Measurements from ENCODE around the gene IFRD2. TPM values are rescaled to one million over a fixed set of nuclear protein-coding genes. Genes with fewer than 3 reads are reported as not detected.

Gene IFRD2
- total RNA-seq, 1 donor from 2014 or later = 77.7 TPM

DNA sequence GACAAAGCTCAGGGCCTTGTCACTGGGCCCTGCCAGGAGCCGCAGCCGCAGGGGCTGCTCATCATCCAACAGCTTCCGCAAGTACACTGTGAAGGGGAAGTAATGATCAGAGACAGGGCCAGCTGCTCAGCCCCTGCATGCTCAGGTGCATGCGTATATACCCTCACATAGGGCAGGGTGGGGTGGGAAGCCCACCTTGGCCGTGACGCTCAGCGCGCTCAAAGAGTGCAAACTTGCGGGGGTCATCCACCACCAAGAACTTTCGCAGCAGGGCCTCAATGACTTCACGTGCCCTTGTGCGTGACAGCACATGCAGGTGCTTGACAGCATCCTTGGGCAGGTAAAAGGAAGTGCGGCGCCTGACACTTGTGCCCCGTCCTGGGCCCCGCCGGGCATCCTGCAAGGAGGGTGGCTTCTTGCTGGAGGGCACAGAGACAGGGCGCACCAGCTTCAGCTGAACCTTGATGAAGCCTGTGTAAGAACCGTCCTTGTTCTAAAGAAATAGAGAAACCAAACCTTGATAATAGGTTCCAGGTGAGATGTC lies 39.2 kb upstream of the IFRD2 start:
- no peak for DNase-seq (ENCODE audit: low read depth)
- no peaks in the 10 kb centered on the region for H3K27me3 ChIP-seq (ENCODE audit: control insufficient read depth, insufficient read depth, low read length)
- no peak overlapping the region for H3K4me3 ChIP-seq (ENCODE audit: low read depth, low read length)
- peaks cover 1% of the 10 kb centered on the region for H3K36me3 ChIP-seq (ENCODE audit: control insufficient read depth, insufficient read depth, low read length)
- TF ChIP-seq, protein P1, sequence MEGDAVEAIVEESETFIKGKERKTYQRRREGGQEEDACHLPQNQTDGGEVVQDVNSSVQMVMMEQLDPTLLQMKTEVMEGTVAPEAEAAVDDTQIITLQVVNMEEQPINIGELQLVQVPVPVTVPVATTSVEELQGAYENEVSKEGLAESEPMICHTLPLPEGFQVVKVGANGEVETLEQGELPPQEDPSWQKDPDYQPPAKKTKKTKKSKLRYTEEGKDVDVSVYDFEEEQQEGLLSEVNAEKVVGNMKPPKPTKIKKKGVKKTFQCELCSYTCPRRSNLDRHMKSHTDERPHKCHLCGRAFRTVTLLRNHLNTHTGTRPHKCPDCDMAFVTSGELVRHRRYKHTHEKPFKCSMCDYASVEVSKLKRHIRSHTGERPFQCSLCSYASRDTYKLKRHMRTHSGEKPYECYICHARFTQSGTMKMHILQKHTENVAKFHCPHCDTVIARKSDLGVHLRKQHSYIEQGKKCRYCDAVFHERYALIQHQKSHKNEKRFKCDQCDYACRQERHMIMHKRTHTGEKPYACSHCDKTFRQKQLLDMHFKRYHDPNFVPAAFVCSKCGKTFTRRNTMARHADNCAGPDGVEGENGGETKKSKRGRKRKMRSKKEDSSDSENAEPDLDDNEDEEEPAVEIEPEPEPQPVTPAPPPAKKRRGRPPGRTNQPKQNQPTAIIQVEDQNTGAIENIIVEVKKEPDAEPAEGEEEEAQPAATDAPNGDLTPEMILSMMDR (IDR thresholded peaks at IDR 0.05; ENCODE audit: insufficient read depth, low read length, poor library complexity, severe bottlenecking) = no peak

DNA sequence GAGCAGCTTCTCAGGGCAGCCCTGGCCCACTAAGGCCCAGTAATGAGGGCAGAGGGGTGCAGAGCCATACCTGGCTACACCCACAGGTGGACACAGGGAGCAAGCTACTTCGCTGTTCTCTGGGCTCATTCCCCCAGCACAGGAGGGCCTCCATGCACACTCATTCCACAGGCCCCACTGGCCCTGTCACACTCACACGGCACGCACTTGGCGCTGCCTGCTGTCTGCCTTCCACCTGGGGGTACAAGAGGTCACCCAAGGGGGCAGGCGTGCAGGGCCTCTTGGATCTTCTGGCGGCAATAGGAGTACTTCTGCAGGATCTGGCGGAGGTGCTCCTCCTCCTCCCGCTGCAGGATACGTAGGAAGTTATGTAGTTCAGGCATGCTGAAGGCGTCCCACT lies 38.1 kb upstream of the IFRD2 start:
- TF ChIP-seq, protein P1 (IDR thresholded peaks at IDR 0.05; ENCODE audit: insufficient read depth, low read length, poor library complexity, severe bottlenecking) = no peak
- no peak overlapping the region for H3K4me3 ChIP-seq (ENCODE audit: low read depth, low read length)
- H3K36me3 ChIP-seq (ENCODE audit: control insufficient read depth, insufficient read depth, low read length) = peaks cover 1% of the 10 kb centered on the region
- H3K27me3 ChIP-seq (ENCODE audit: control insufficient read depth, insufficient read depth, low read length) = no peaks in the 10 kb centered on the region
- DNase-seq (ENCODE audit: low read depth) = no peak

DNA sequence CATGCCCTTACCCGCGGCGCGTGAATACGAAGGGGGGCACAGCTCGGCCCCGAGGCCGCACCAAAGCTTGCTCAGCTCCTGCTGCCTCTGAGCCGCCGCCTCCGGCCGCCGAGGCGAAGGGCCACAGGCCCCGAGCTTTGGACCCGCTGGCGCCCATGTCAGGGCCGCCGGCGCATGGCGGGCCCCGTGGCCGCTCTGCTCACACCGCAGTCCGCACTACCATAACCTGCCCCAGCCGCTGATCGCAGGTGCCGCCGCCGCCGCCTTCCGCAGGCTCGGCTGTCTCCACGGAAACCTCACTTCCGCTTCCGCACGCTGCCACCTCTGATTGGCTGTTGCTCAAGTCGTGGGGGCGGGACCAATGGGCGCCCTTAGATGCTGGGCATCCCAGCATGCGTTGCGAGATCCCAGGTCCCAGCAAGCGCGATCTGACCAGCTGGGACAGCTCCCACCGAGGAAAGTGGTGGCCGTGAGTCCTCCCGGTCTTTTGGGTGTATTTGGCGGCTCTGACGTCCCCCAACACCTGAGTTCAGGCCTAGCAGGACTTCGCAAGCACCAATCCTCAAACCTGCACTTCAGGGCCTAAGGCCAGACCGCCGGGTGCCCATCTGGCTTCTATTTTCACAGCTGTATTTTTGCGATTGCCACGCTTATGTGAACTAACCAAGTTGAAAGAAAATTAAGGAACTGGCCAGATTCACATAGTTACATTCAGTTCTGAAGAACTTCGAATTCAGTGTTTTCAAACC lies 35.9 kb upstream of the IFRD2 start, which contains the start of gene TUSC2:
TSS of gene TUSC2 (minus strand) at position 281 of the 749 bp plus-strand sequence. CDS start at position 157, 124 bp downstream.
- Histone ChIP-seq H3K27me3 (ENCODE audit: control insufficient read depth, insufficient read depth, low read length) (no peaks in the 10 kb centered on the region), H3K4me3 (ENCODE audit: low read depth, low read length) (peak within 1 kb of the TSS; percentile 80), H3K36me3 (ENCODE audit: control insufficient read depth, insufficient read depth, low read length) (peaks cover 1% of the 10 kb centered on the region)
- TF ChIP-seq, protein P1 (IDR thresholded peaks at IDR 0.05; ENCODE audit: insufficient read depth, low read length, poor library complexity, severe bottlenecking) = no peak
- peak; percentile 92 for DNase-seq (ENCODE audit: low read depth)

DNA sequence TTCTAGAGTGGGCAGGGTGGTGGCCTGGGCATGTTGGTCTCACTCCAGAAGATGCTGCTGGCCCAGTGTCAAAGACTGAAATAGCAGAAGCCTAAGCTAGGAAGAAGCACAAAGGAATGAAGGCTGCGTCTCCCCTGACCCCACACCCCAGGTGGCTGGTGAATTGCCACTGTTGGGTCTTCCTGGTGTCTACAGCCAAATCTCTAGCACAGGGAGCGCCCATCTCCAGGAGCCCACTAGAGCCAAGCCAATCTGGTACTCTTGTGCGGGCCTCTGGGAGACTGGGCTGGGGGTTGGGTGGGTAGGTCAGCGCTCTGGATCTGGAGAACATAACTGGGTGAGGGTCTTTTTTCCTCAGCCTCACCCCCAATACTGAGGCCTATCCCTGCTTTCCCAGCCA lies 34.9 kb upstream of the IFRD2 start:
- DNase-seq (ENCODE audit: low read depth) = no peak
- H3K4me3 ChIP-seq (ENCODE audit: low read depth, low read length) = peak overlapping the region; percentile 80
- H3K36me3 ChIP-seq (ENCODE audit: control insufficient read depth, insufficient read depth, low read length) = peaks cover 1% of the 10 kb centered on the region
- TF ChIP-seq, protein P1 (IDR thresholded peaks at IDR 0.05; ENCODE audit: insufficient read depth, low read length, poor library complexity, severe bottlenecking) = no peak
- no peaks in the 10 kb centered on the region for H3K27me3 ChIP-seq (ENCODE audit: control insufficient read depth, insufficient read depth, low read length)

DNA sequence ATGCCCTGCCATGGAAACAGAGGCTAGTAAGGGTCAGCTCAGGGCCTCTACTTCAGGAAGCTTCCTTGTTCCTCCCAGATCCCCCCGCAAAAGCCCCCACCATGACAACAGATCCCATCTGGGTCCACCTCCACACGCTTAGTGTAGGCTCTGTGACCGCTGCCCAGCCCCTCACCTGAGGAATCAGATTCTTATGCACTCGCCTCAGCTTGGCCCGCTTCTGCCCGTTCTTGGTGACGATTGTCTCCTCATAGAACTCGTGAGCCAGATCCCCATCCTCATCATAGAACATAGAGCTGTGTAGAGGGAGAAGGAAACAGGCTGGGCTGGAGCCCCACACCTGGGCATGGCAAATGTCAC lies 33.9 kb upstream of the IFRD2 start:
- no peaks in the 10 kb centered on the region for H3K27me3 ChIP-seq (ENCODE audit: control insufficient read depth, insufficient read depth, low read length)
- TF ChIP-seq, protein P1 (IDR thresholded peaks at IDR 0.05; ENCODE audit: insufficient read depth, low read length, poor library complexity, severe bottlenecking) = no peak
- H3K4me3 ChIP-seq (ENCODE audit: low read depth, low read length) = no peak overlapping the region
- no peak for DNase-seq (ENCODE audit: low read depth)
- H3K36me3 ChIP-seq (ENCODE audit: control insufficient read depth, insufficient read depth, low read length) = peaks cover 1% of the 10 kb centered on the region

Data from kidney epithelial cell (primary cell).